Measurements from ENCODE around the gene MED12L.
A peak's percentile ranks its signal among the peaks of the same experiment; 100 is the strongest.

DNA sequence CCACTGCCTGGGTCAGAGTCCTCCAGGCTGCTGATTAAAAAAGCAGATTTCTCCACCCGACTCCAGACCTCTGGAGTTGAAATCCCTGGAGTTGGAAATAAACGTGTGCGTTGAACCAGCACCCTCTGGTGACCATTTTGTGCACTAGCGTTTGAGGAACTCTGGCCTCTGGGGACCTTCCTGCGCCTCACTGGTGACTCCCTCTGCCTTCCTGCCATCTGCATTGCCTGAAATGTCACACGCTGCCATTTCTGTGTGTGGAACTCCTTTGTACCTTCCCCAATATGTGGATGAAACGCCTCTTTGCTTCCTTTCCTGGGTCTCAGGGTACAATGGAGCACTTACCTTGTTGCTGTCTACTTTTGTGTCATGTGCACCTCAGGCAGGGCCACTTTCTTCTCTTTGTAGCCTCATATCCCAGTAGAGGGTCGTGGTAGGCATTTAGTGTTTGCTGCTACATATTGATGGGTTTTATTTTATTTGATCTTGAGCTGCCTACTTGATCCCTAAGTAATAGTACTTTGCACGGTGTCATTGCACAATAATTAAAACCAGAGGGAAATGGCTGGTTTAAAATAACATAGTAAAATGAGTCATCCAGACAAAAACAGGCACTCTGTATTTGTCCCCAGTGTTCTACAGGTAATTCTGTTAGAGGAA is 60.7 kb downstream of the MED12L start:
- TF ChIP-seq, protein P1, sequence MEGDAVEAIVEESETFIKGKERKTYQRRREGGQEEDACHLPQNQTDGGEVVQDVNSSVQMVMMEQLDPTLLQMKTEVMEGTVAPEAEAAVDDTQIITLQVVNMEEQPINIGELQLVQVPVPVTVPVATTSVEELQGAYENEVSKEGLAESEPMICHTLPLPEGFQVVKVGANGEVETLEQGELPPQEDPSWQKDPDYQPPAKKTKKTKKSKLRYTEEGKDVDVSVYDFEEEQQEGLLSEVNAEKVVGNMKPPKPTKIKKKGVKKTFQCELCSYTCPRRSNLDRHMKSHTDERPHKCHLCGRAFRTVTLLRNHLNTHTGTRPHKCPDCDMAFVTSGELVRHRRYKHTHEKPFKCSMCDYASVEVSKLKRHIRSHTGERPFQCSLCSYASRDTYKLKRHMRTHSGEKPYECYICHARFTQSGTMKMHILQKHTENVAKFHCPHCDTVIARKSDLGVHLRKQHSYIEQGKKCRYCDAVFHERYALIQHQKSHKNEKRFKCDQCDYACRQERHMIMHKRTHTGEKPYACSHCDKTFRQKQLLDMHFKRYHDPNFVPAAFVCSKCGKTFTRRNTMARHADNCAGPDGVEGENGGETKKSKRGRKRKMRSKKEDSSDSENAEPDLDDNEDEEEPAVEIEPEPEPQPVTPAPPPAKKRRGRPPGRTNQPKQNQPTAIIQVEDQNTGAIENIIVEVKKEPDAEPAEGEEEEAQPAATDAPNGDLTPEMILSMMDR (IDR thresholded peaks at IDR 0.05), result peak; percentile 74 to 85 (median 80)
- TF ChIP-seq POLR2A (IDR thresholded peaks at IDR 0.05), result no peak

All from esophagus squamous epithelium (tissue), 4 donors.